ENCODE measurements around the gene AFF3.

GRCh38 chr2:99819766-99820165 is 322.6 kb downstream of the AFF3 start:
- TF ChIP-seq FOXM1 (IDR thresholded peaks at IDR 0.05; ENCODE audit: borderline replicate concordance, low read depth) (no peak), MAX (IDR thresholded peaks at IDR 0.05) (no peak), NFIC (IDR thresholded peaks at IDR 0.05) (no peak), TEAD4 (IDR thresholded peaks at IDR 0.05) (no peak), CREB1 (IDR thresholded peaks at IDR 0.05; ENCODE audit: low read depth) (no peak), RAD21 (IDR thresholded peaks at IDR 0.05; ENCODE audit: low read depth) (no peak), CEBPB (IDR thresholded peaks at IDR 0.05) (no peak), TAF1 (IDR thresholded peaks at IDR 0.05; ENCODE audit: low read depth) (no peak), REST (IDR thresholded peaks at IDR 0.05; ENCODE audit: low read depth) (no peak), EP300 (IDR thresholded peaks at IDR 0.05; ENCODE audit: borderline replicate concordance) (no peak), TCF12 (IDR thresholded peaks at IDR 0.05; ENCODE audit: low read depth) (no peak), ZBTB7A (IDR thresholded peaks at IDR 0.05; ENCODE audit: low read depth) (no peak)

All from Ishikawa (cell line).